Left lung (tissue), 10 donors: ENCODE data around the gene SCRT2. TPM values are rescaled to one million over a fixed set of nuclear protein-coding genes. Genes with fewer than 3 reads are reported as not detected.

Experiments
- ATAC-seq: fragments of 200-7000 bp; cut with Tn5 transposase; one replicate; pipeline ENCODE4 v1.9.1; 2020; ENCODE audit warnings: moderate library complexity
- DNase-seq, 4 donors: peaks; one replicate each; pipeline ENCODE4 v3.0.0-alpha.2; 2013 to 2020
- H3K27ac ChIP-seq, 2 donors: fragments of 200-600 bp; sonication (generic) in 1 of 2; one replicate each; pipeline versions ENCODE4 v1.5.0 to v1.8.0; 2020 to 2021
- H3K27me3 ChIP-seq, 2 donors: fragments of 200-600 bp; sonication (generic) in 1 of 2; one replicate each; pipeline versions ENCODE4 v1.5.0 to v1.8.0; 2020 to 2021
- H3K36me3 ChIP-seq, 2 donors: fragments of 200-600 bp; sonication (generic) in 1 of 2; one replicate each; pipeline versions ENCODE4 v1.5.0 to v1.8.0; 2020 to 2021
- H3K4me1 ChIP-seq, 2 donors: fragments of 200-600 bp; one replicate each; pipeline ENCODE4 v1.8.0; 2021
- H3K4me3 ChIP-seq, 2 donors: fragments of 200-600 bp; sonication (generic) in 1 of 2; one replicate each; pipeline versions ENCODE4 v1.5.0 to v1.8.0; 2020 to 2021; ENCODE audit warnings: mild to moderate bottlenecking in 1 of 2
- H3K9me3 ChIP-seq, 2 donors: fragments of 200-600 bp; sonication (generic) in 1 of 2; one replicate each; pipeline versions ENCODE4 v1.5.0 to v1.8.0; 2020 to 2021
- intact Hi-C, 2 donors: fragments of 100-400 bp; cut with DNase I; formaldehyde crosslinking; loops; one replicate each; pipeline versions ENCODE4 v1.11.2 to v1.14.2; 2022
- polyA plus RNA-seq, 6 donors: library from polyadenylated mRNA; unstranded; fragments of 120-200 nt; gene quantifications; one replicate each; pipeline ENCODE4 v1.2.1, GENCODE V29; 2013; ENCODE audit not compliant: insufficient read length in 6 of 6
- total RNA-seq, 2 donors: library from RNA; stranded (reverse); fragmentation: NEBNext Ultra II Directional; extraction: Animal tissue kit (Norgen Biotek cat#: 25700); gene quantifications; one replicate each; pipeline ENCODE4 v1.2.1, GENCODE V29; 2021
- TF ChIP-seq, protein P1 (sequence below), 2 donors: fragments of 200-600 bp; sonication (generic) in 1 of 2; IDR thresholded peaks; one replicate each; pipeline versions ENCODE4 v1.5.0 to v1.8.0; 2021; ENCODE audit warnings: antibody characterized with exemption in 2 of 2
- donor health status: DM: no; HTN: yes; CAD: no.
- donor health status: DM: no; HTN: no; CAD: no.

Gene SCRT2
- total and polyA plus RNA-seq, 8 donors: not detected

DNA sequence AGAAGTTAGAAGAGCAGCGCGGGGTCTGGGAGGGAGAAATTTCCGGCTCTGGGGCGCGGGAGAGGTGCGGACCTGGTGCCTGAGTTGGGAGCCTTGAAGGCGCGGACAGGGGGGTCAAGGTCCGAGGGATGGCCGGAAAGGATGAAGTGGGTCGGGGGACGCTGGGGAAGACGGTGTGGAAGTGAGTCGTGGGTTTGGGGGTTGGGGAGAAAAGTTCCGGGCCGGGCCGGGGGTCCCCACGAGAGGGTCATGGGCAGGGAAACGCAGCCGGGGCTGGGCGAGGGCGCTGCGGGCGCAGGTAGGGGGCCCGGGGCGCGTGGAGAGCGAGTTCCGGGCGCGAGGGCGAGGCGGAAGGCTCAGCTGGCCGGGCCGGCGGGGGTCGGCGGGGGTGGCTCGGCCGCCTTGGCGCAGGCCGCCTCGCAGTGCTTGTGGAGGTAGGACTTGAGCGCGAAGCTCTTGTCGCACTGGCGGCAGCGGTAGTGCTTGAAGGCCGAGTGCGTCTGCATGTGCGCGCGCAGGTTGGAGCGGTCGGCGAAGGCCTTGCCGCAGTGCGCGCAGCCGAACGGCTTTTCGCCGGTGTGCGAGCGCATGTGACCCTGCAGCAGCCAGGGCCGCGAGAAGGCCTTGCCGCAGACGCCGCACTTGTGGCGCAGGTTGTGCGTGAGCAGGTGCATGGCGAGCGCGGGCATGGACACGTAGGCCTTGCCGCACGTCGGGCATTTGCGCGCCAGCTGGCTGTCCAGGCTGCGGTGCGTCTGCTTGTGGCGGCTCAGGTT lies 12.1 kb downstream of the SCRT2 start:
- no peak overlapping the region for H3K4me3 ChIP-seq
- no peak overlapping the region for H3K27ac ChIP-seq
- DNase-seq (no peak), ATAC-seq (no peak)
- intact Hi-C loops: no loop called here
- H3K36me3 ChIP-seq: no peaks in the 10 kb centered on the region
- H3K27me3 ChIP-seq: peaks cover 42 to 84% of the 10 kb centered on the region in 2 donors
- H3K4me1 ChIP-seq: peaks cover 0 to 43% of the 10 kb centered on the region in 2 donors
- no peaks in the 10 kb centered on the region for H3K9me3 ChIP-seq
- TF ChIP-seq, protein P1, sequence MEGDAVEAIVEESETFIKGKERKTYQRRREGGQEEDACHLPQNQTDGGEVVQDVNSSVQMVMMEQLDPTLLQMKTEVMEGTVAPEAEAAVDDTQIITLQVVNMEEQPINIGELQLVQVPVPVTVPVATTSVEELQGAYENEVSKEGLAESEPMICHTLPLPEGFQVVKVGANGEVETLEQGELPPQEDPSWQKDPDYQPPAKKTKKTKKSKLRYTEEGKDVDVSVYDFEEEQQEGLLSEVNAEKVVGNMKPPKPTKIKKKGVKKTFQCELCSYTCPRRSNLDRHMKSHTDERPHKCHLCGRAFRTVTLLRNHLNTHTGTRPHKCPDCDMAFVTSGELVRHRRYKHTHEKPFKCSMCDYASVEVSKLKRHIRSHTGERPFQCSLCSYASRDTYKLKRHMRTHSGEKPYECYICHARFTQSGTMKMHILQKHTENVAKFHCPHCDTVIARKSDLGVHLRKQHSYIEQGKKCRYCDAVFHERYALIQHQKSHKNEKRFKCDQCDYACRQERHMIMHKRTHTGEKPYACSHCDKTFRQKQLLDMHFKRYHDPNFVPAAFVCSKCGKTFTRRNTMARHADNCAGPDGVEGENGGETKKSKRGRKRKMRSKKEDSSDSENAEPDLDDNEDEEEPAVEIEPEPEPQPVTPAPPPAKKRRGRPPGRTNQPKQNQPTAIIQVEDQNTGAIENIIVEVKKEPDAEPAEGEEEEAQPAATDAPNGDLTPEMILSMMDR (IDR thresholded peaks at IDR 0.05): no peak

DNA sequence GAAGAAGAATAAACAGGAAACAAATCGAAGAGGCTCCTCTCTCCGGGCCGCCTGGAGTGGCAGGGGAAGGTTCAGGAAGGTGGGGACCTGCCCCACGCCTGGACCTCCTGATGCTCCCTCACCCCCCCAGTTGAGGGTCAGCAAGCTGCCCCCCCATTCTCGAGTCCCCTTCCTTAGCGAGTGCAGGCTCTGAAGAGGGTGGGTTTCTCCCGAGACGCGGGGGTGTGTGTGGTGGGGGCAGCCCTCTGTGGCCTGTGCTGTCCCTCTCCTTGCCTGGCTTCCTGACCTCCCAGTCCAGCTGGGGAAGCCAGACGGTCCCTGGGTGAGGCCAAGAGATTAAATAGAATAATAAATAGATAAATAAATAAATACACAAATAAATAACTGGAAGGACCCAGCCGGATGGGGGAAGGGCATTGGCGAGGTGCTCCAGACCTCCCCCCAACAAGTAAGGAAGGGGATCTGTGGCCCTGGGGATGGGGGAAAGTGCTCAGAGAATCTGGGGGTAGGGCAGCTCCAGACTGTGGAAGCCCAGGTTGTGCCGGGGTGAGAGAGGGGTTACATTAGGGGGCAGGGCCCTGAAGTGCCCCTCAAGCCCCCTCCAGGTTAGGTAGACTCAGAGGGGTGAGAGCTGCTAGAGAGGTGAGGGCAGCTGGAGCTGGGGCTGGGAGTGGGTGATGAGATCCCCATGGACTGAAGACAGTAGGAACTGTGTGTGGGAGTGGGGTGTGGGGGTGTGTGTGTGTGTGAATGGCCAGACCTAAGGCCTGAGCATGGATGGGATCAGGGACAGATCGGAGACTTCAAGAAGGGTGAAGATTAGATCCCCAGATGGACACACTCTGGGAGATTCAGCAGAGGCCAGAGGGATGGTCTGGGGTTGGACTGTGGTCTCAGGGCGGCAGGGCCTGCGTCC lies 13.1 kb downstream of the SCRT2 start:
- TF ChIP-seq, protein P1 (IDR thresholded peaks at IDR 0.05): no peak
- H3K4me1 ChIP-seq: peaks cover 0 to 45% of the 10 kb centered on the region in 2 donors
- H3K4me3 ChIP-seq: no peak overlapping the region
- H3K27ac ChIP-seq: no peak overlapping the region
- DNase-seq (no peak), ATAC-seq (no peak)
- no peaks in the 10 kb centered on the region for H3K36me3 ChIP-seq
- H3K27me3 ChIP-seq: peaks cover 42 to 92% of the 10 kb centered on the region in 2 donors
- H3K9me3 ChIP-seq: no peaks in the 10 kb centered on the region
- intact Hi-C loops: no loop called here

GRCh38 chr20:661474-662270 lies 13.9 kb downstream of the SCRT2 start:
- Histone ChIP-seq H3K27me3 (peaks cover 42 to 93% of the 10 kb centered on the region in 2 donors), H3K9me3 (no peaks in the 10 kb centered on the region), H3K36me3 (no peaks in the 10 kb centered on the region), H3K27ac (peak overlapping the region in 1 of 2 donors; percentile 80), H3K4me3 (no peak overlapping the region), H3K4me1 (peaks cover 0 to 45% of the 10 kb centered on the region in 2 donors)
- no peak for DNase-seq
- intact Hi-C loops: no loop called here
- peak; percentile 14 for ATAC-seq
- TF ChIP-seq, protein P1 (IDR thresholded peaks at IDR 0.05): no peak

DNA sequence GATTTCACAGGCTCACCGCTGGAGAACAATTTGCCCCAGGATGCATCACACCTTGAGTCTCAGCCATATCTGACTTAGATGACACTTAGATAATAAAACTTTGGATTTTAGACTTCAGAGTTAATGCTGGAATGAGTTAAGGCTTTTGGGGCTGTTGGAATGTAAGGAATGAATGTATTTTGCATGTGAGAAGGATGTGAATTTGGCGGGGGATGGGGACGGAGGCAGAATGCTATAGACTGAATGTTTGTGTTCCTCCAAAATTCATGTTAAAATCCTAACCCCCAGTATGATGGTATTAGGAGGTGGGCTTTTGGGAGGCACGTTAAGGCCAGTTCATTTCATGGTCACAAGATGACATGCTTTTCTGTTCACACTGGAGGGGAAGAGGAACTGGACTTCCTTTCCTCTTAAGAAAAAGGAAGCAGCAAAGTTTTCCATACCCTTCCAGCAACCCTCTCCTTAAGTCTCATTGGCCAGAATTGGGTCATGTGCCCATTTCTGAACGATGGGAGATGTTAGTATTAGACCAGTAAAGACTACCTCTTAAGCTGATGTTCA lies 16.8 kb downstream of the SCRT2 start:
- Histone ChIP-seq H3K4me3 (no peak overlapping the region), H3K9me3 (no peaks in the 10 kb centered on the region), H3K27ac (no peak overlapping the region), H3K27me3 (peaks cover 23 to 65% of the 10 kb centered on the region in 2 donors), H3K36me3 (no peaks in the 10 kb centered on the region), H3K4me1 (peaks cover 3 to 49% of the 10 kb centered on the region in 2 donors)
- TF ChIP-seq, protein P1 (IDR thresholded peaks at IDR 0.05): no peak
- intact Hi-C loops: no loop called here
- ATAC-seq (no peak), DNase-seq (no peak)
